Type B pancreatic cell (in vitro differentiated cells): Measurements from ENCODE around the gene KAT2B. TPM values are rescaled to one million over a fixed set of nuclear protein-coding genes. Genes with fewer than 3 reads are reported as not detected.

ENCODE experiments used
- DNase-seq: peaks from one replicate; pipeline ENCODE4 v3.0.0; 2021; ENCODE audit warnings: mixed read lengths; ENCODE audit not compliant: unreplicated experiment; ENCODE audit errors: extremely low spot score
- H3K27ac Mint-ChIP-seq: 2 replicates; pipeline ENCODE4 v1.8.0; 2021; ENCODE audit warnings: mild to moderate bottlenecking, mixed read lengths
- H3K27me3 Mint-ChIP-seq: 2 replicates; pipeline ENCODE4 v1.8.0; 2021; ENCODE audit warnings: mixed read lengths
- H3K36me3 Mint-ChIP-seq: 2 replicates; pipeline ENCODE4 v1.8.0; 2021; ENCODE audit warnings: mixed read lengths
- H3K4me1 Mint-ChIP-seq: one replicate; pipeline ENCODE4 v1.8.0; 2021; ENCODE audit warnings: mixed read lengths; ENCODE audit not compliant: unreplicated experiment
- H3K4me3 Mint-ChIP-seq: 2 replicates; pipeline ENCODE4 v1.8.0; 2021; ENCODE audit warnings: mild to moderate bottlenecking, mixed read lengths
- H3K9me3 Mint-ChIP-seq: 2 replicates; pipeline ENCODE4 v1.8.0; 2021; ENCODE audit warnings: mixed read lengths
- CTCF ChIP-seq: fragments of 200-600 bp; sonication (generic); conservative IDR thresholded peaks from 2 replicates; pipeline ENCODE4 v1.5.0; 2021; ENCODE audit warnings: antibody characterized with exemption, mild to moderate bottlenecking
- total RNA-seq: library from RNA; stranded (reverse); gene quantifications from 2 replicates; pipeline ENCODE4 v1.2.1, GENCODE V29; 2021; ENCODE audit warnings: low replicate concordance

KAT2B gene
- total RNA-seq, 1 donor from 2014 or later, result 13.2 TPM

GRCh38 chr3:20064387-20064786 lies 24.1 kb downstream of the KAT2B start:
- Mint-ChIP-seq H3K36me3 (peaks cover 5% of the 10 kb centered on the region), H3K4me3 (peak overlapping the region; percentile 46), H3K27ac (no peak overlapping the region), H3K4me1 (peaks cover 19% of the 10 kb centered on the region), H3K9me3 (peaks cover 9% of the 10 kb centered on the region), H3K27me3 (no peaks in the 10 kb centered on the region)
- TF ChIP-seq CTCF, result no peak
- DNase-seq, result no peak

DNA sequence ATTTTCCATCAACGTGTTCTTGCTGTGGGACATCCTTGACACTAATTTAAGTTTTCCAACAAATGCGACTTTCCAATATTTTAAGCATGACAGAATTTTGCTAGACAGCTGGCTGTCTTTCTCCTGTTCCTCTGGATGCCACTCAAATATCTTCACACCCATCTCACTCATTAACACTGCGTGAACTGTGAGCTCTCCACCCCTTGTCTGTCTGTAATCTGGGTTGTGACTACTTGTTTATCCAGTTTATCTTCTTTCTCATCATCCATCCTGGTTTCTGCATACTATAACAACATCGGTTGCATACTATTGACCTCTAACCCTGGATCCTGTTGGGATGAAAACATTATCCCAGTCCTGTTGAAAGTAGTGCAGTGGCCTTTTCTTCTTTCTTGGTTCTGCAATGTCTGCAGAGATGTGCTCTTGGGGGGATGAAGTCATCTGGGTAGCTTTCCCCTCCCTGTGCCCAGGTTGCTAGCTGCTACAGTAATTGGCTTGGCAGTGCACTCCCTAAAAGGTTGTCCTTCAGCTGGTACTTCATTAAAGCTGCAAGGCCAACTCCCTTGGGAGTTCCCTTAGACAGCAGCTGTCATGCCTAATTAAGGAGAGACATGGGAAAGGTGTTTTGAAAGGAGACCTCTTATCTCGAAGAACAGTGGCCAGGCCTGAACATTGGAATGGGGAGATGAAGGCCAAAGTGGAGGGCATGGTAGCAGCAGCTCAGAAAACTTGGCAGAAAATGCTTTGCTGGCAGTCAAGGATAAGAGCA lies 24.7 kb downstream of the KAT2B start:
- H3K4me3 Mint-ChIP-seq, result peak overlapping the region; percentile 34

DNA sequence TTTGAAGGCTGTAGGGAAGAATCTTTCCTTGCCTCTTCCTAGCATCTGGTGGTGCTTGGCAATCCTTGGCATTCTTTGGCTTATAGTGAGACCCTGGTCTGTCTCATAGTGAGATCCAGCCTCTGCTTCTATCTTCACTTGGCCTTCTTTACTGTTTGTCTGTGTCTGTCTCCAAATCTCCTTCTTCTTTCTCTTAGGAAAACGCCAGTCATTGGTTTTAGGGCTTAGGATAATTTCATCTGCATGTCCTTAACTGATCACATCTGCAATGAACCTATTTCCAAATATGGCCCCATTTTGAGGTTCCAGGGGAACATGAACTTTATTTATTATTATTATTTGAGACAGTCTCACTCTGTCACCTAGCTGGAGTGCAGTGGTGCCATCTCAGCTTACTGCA lies 25.8 kb downstream of the KAT2B start:
- H3K27me3 Mint-ChIP-seq, result no peaks in the 10 kb centered on the region
- no peak overlapping the region for H3K4me3 Mint-ChIP-seq
- TF ChIP-seq CTCF, result no peak
- peaks cover 19% of the 10 kb centered on the region for H3K4me1 Mint-ChIP-seq
- peaks cover 5% of the 10 kb centered on the region for H3K36me3 Mint-ChIP-seq
- DNase-seq, result no peak
- H3K27ac Mint-ChIP-seq, result no peak overlapping the region
- peaks cover 9% of the 10 kb centered on the region for H3K9me3 Mint-ChIP-seq

More for the DNA sequence above, 24.7 kb downstream of the KAT2B start:
- H3K4me1 Mint-ChIP-seq, result peaks cover 19% of the 10 kb centered on the region
- H3K9me3 Mint-ChIP-seq, result peaks cover 9% of the 10 kb centered on the region
- DNase-seq, result no peak
- no peaks in the 10 kb centered on the region for H3K27me3 Mint-ChIP-seq
- H3K27ac Mint-ChIP-seq, result peak overlapping the region; percentile 27
- peaks cover 5% of the 10 kb centered on the region for H3K36me3 Mint-ChIP-seq
- TF ChIP-seq CTCF, result no peak

DNA sequence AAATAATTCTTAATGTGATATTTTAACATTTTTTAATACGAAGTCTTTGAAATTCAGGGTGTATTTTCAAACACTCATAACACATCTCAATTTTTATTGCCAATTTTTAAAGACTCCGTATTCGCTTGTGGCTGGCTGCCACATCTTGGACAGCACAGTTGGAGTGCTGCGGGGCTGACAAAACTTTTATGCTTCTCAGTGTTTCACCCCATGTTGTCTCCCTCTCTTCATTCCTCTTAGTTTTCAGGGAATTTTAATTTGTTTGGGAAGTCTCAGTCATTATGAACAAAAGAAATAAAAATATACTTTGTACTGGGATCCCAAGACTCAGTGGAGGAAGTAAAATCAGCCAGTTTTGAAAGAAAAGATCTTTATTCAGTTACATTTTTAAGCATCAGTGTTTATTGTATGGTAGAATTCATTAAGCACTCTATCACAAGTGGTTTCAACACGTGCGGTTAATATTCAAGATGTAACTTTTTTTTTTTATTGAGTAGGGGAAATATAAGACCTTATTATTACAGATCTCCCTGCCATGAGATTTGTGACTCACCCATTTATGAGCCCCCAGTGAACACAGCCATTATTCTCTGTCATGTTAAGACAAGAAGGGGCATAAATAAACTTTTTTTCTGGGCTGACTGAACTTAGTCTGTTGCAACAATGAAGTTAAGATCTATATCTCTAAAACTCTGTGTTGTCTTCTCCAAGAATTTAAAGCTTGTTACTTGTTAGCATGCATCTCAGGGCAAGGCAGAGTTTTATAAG lies 26.8 kb downstream of the KAT2B start:
- Mint-ChIP-seq H3K4me1 (peaks cover 19% of the 10 kb centered on the region), H3K9me3 (peaks cover 9% of the 10 kb centered on the region), H3K27ac (no peak overlapping the region), H3K27me3 (no peaks in the 10 kb centered on the region), H3K36me3 (peaks cover 5% of the 10 kb centered on the region), H3K4me3 (no peak overlapping the region)
- DNase-seq, result no peak
- TF ChIP-seq CTCF, result no peak

DNA sequence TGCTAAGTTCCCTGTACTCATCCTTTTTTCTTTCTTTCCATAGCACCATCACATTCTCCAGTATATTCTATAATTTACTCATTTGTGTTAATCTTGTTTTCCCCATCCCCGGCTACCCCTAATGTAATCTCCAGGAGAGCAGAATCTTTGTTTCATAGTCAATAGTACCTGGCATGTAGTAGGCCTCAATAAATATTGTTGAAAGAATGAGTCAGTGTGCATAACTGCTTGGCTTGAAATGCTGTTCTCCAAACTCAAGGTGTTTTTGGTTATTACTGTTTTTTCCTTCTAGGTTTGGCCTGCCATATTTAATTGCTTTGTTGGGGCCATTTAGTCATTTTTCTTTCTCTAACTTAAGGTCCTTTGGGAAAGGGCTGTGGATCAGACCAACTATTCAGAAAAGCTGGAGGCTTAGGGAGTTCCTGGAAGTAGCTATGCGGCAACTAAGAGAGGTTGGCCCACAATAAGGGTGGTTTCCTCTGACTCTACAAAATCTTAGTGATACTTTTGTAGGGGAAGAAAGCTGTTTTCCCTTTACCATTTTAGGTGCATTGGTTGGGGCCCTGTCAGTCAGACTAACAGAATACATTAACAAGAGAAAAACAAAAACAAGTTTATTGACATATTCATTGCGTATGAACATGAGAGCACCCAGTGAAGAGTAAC lies 28.4 kb downstream of the KAT2B start:
- H3K9me3 Mint-ChIP-seq, result peaks cover 9% of the 10 kb centered on the region
- no peak for TF ChIP-seq CTCF
- H3K4me1 Mint-ChIP-seq, result peaks cover 19% of the 10 kb centered on the region
- no peak for DNase-seq
- no peak overlapping the region for H3K4me3 Mint-ChIP-seq
- no peak overlapping the region for H3K27ac Mint-ChIP-seq
- no peaks in the 10 kb centered on the region for H3K27me3 Mint-ChIP-seq
- peaks cover 5% of the 10 kb centered on the region for H3K36me3 Mint-ChIP-seq
